Transverse colon (tissue), 4 donors: Measurements from ENCODE around the gene EIF3D. TPM values are rescaled to one million over a fixed set of nuclear protein-coding genes. Genes with fewer than 3 reads are reported as not detected.

Experiments
- DNase-seq: peaks from one replicate; pipeline ENCODE4 v3.0.0-alpha.2; 2019
- H3K27ac ChIP-seq, 4 donors: fragments of 200-600 bp; sonication (generic); 2 replicates each; pipeline ENCODE4 v1.5.1; 2016 to 2018; ENCODE audit warnings: inconsistent platforms in 4 of 4
- H3K27me3 ChIP-seq: fragments of 200-600 bp; sonication (generic); 2 replicates; pipeline ENCODE4 v1.5.1; 2017; ENCODE audit warnings: inconsistent platforms
- H3K36me3 ChIP-seq, 4 donors: fragments of 200-600 bp; sonication (generic); 2 replicates each; pipeline ENCODE4 v1.5.1; 2017 to 2019; ENCODE audit warnings: inconsistent platforms in 4 of 4
- H3K4me1 ChIP-seq, 4 donors: fragments of 200-600 bp; sonication (generic); 2 replicates each; pipeline ENCODE4 v1.5.1; 2017 to 2020; ENCODE audit warnings: inconsistent platforms in 4 of 4
- H3K4me3 ChIP-seq, 4 donors: fragments of 200-600 bp; sonication (generic); 1 replicate in 1 of 4; 2 replicates in 3 of 4; pipeline versions ENCODE4 v1.5.1 to v1.6.1; 2017 to 2019; ENCODE audit warnings: inconsistent platforms in 4 of 4
- H3K9me3 ChIP-seq, 2 donors: fragments of 200-600 bp; sonication (generic); 2 replicates each; pipeline ENCODE4 v1.5.1; 2017 to 2019; ENCODE audit warnings: inconsistent platforms in 2 of 2
- CTCF ChIP-seq, 5 experiments: fragments of 200-600 bp in 3 of 5; fragments of 450-650 bp in 2 of 5; sonication (generic) in 3 of 5; IDR thresholded peaks; 1 replicate in 2 of 5; 2 replicates in 3 of 5; pipeline ENCODE4 v1.5.1; 2016 to 2017; ENCODE audit warnings: antibody characterized with exemption in 5 of 5, inconsistent platforms in 3 of 5, mild to moderate bottlenecking in 2 of 5, moderate library complexity in 1 of 5
- EP300 ChIP-seq: sonication (generic); formaldehyde crosslinking; IDR thresholded peaks from one replicate; pipeline ENCODE4 v1.6.1; 2017; ENCODE audit warnings: antibody characterized with exemption, low read depth
- POLR2A ChIP-seq: fragments of 450-650 bp; IDR thresholded peaks from one replicate; pipeline ENCODE4 v1.6.1; 2016; ENCODE audit warnings: antibody characterized with exemption, mild to moderate bottlenecking, moderate library complexity
- POLR2AphosphoS5 ChIP-seq, 3 donors: sonication (generic); formaldehyde crosslinking; IDR thresholded peaks; one replicate each; pipeline ENCODE4 v1.6.1; 2016; ENCODE audit warnings: antibody characterized with exemption in 3 of 3
- WGBS, 2 donors: methylation state at CpG; one replicate each; pipeline ENCODE4 v1.1.5; 2018; ENCODE audit warnings: low coverage in 1 of 2; 5-methylcytosine and 5-hydroxymethylcytosine counted together
- in situ Hi-C, 4 donors: fragments of 200-750 bp; cut with MboI; loops; one replicate each; pipeline versions ENCODE4 v1.15.0 to v1.15.1; 2017; ENCODE audit warnings: low sequenced_read_pairs in 3 of 4, low pct_ligation_motif_present in 1 of 4, low pct_unique_long_range_greater_than_20kb in 1 of 4
- intact Hi-C: fragments of 100-400 bp; cut with DNase I; formaldehyde crosslinking; loops from one replicate; pipeline ENCODE4 v1.15.1; 2023; ENCODE audit warnings: low total_unique reads
- total RNA-seq, 4 donors: library from RNA; depleted of rRNA; stranded (reverse); fragments of >200 nt; gene quantifications; one replicate each; pipeline ENCODE4 v1.1.0, GENCODE V29; 2016

Gene EIF3D
- total RNA-seq, 4 donors from 2014 or later = 69.6 to 217 (median 146) TPM

GRCh38 chr22:36568846-36569245, 39.9 kb upstream of the EIF3D start:
- no peaks in the 10 kb centered on the region for H3K36me3 ChIP-seq
- no peaks in the 10 kb centered on the region for H3K4me1 ChIP-seq
- intact Hi-C loops = no loop called here
- WGBS, 2 donors = 70 to 83% methylated on average over 2 to 6 of the region's 6 CpGs
- H3K27me3 ChIP-seq = peaks cover 31% of the 10 kb centered on the region
- no peaks in the 10 kb centered on the region for H3K9me3 ChIP-seq
- H3K4me3 ChIP-seq = no peak overlapping the region
- no peak for TF ChIP-seq CTCF (IDR thresholded peaks at IDR 0.05)
- H3K27ac ChIP-seq = no peak overlapping the region
- no peak for DNase-seq
- in situ Hi-C loops = no loop called here

GRCh38 chr22:36566720-36567119, 37.8 kb upstream of the EIF3D start:
- no peak for TF ChIP-seq EP300
- TF ChIP-seq POLR2AphosphoS5 (IDR thresholded peaks at IDR 0.05) = no peak
- no peak for TF ChIP-seq POLR2A
- TF ChIP-seq CTCF (IDR thresholded peaks at IDR 0.05) = no peak
- 65% methylated on average over 8 of the region's 8 CpGs; no CpG with 5 or more reads in 1 of the 2 donors for WGBS, 2 donors
- Histone ChIP-seq H3K27me3 (peaks cover 45% of the 10 kb centered on the region), H3K4me1 (no peaks in the 10 kb centered on the region), H3K36me3 (no peaks in the 10 kb centered on the region), H3K4me3 (no peak overlapping the region), H3K9me3 (no peaks in the 10 kb centered on the region), H3K27ac (no peak overlapping the region)
- in situ Hi-C loops = no loop called here
- no peak for DNase-seq
- intact Hi-C loops = no loop called here

DNA sequence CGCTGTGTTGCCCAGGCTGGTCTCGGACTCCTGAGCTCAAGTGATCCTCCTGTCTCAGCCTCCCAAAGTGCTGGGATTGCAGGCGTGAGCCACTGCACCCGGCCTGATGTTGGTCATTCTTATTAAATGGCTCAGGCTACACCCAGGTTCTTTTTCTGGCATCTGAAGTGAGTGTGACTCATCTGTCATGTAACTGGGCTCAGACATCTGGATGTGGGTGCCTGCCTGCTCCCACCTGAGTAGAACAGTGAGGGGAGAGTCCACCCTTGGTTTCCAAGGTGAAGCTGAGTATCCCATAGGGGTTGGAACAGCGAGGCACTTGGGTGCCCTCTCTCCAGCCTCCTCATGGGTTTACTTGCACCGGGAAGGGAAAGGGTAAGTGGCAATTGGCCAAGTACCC, 36.7 kb upstream of the EIF3D start:
- Histone ChIP-seq H3K9me3 (no peaks in the 10 kb centered on the region), H3K4me3 (no peak overlapping the region), H3K4me1 (no peaks in the 10 kb centered on the region), H3K27me3 (peaks cover 45% of the 10 kb centered on the region), H3K27ac (no peak overlapping the region), H3K36me3 (no peaks in the 10 kb centered on the region)
- DNase-seq = no peak
- intact Hi-C loops (no loop called here), in situ Hi-C loops (no loop called here)
- WGBS, 2 donors = 52 to 79% methylated on average over 4 to 6 of the region's 6 CpGs
- no peak for TF ChIP-seq POLR2A
- TF ChIP-seq POLR2AphosphoS5 (IDR thresholded peaks at IDR 0.05) = no peak
- TF ChIP-seq EP300 = no peak
- no peak for TF ChIP-seq CTCF (IDR thresholded peaks at IDR 0.05)

DNA sequence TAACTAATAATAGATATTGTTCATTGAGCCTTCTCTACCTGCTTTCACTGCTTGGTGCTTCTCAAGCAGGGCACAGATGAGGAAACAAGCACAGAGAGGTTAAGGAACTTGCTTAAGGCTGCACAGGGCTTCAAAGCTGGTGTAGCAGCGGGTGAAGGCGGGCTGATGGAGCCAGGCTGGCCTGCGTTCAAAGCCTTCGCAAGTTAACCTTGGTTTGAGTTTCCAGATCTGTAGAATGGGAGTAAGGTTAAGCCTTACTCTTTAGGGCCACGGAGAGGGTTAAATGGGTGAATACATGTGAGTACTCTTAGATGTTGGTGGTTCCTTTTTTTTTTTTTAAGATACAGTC, 36.2 kb upstream of the EIF3D start:
- Histone ChIP-seq H3K4me3 (no peak overlapping the region), H3K4me1 (no peaks in the 10 kb centered on the region), H3K27me3 (peaks cover 45% of the 10 kb centered on the region), H3K36me3 (no peaks in the 10 kb centered on the region), H3K9me3 (no peaks in the 10 kb centered on the region), H3K27ac (no peak overlapping the region)
- TF ChIP-seq POLR2AphosphoS5 (IDR thresholded peaks at IDR 0.05) (no peak), POLR2A (no peak), EP300 (no peak), CTCF (IDR thresholded peaks at IDR 0.05) (no peak)
- DNase-seq = no peak
- WGBS, 2 donors = 80 to 93% methylated on average over 1 to 5 of the region's 5 CpGs
- in situ Hi-C loops = no loop called here
- intact Hi-C loops = no loop called here
